ENCODE data around the gene ZNF57. TPM values are rescaled to one million over a fixed set of nuclear protein-coding genes. Genes with fewer than 3 reads are reported as not detected.
"Not testable (repeated sequence)": the region's sequence is repeated elsewhere in the genome, so short reads cannot be mapped to it uniquely, and the experiment has no call there.

The ZNF57 gene
- total RNA-seq, 1 donor from 2014 or later: 7.2 TPM

- peak overlapping the region; percentile 29 for H3K4me3 ChIP-seq
These were observed 52.3 kb downstream of the ZNF57 start for GRCh38 chr19:2952953-2953481.

GRCh38 chr19:2957160-2957559 lies 56.4 kb downstream of the ZNF57 start:
- H3K4me3 ChIP-seq: no peak overlapping the region
- no peak for ATAC-seq
- H3K9me3 ChIP-seq: no peaks in the 10 kb centered on the region
- H3K36me3 ChIP-seq: no peaks in the 10 kb centered on the region
- H3K27ac ChIP-seq: no peak overlapping the region
- no peak for TF ChIP-seq CTCF (IDR thresholded peaks at IDR 0.05)
- peaks cover 2% of the 10 kb centered on the region for H3K4me1 ChIP-seq
- H3K27me3 ChIP-seq: no peaks in the 10 kb centered on the region
- intact Hi-C loops (cut with DNase I): no loop called here
- no peak for DNase-seq

More at GRCh38 chr19:2952953-2953481, 52.3 kb downstream of the ZNF57 start:
- DNase-seq (peak; percentile 77), ATAC-seq (peak; percentile 42)
- Histone ChIP-seq H3K27me3 (no peaks in the 10 kb centered on the region), H3K4me1 (peaks cover 20% of the 10 kb centered on the region), H3K36me3 (no peaks in the 10 kb centered on the region), H3K9me3 (no peaks in the 10 kb centered on the region), H3K27ac (peak overlapping the region; percentile 81)
- intact Hi-C loops (cut with DNase I): no loop called here
- TF ChIP-seq CTCF (IDR thresholded peaks at IDR 0.05): peak; percentile 21

GRCh38 chr19:2960120-2960519 lies 59.4 kb downstream of the ZNF57 start:
- no peak overlapping the region for H3K27ac ChIP-seq
- no peaks in the 10 kb centered on the region for H3K9me3 ChIP-seq
- TF ChIP-seq CTCF (IDR thresholded peaks at IDR 0.05): no peak
- ATAC-seq: no peak
- intact Hi-C loops (cut with DNase I): loop anchor here (5.0 kb wide), 1 partner anchor 202 kb away; no protein-coding TSS in a partner anchor
- H3K4me3 ChIP-seq: no peak overlapping the region
- no peaks in the 10 kb centered on the region for H3K27me3 ChIP-seq
- no peaks in the 10 kb centered on the region for H3K36me3 ChIP-seq
- DNase-seq: no peak
- peaks cover 3% of the 10 kb centered on the region for H3K4me1 ChIP-seq

GRCh38 chr19:2962018-2962670 lies 61.4 kb downstream of the ZNF57 start:
- Histone ChIP-seq H3K4me3 (no peak overlapping the region), H3K4me1 (peaks cover 3% of the 10 kb centered on the region), H3K9me3 (no peaks in the 10 kb centered on the region), H3K27me3 (no peaks in the 10 kb centered on the region), H3K36me3 (no peaks in the 10 kb centered on the region), H3K27ac (no peak overlapping the region)
- TF ChIP-seq CTCF (IDR thresholded peaks at IDR 0.05): peak; percentile 81
- DNase-seq (no peak), ATAC-seq (peak; percentile 97)
- intact Hi-C loops (cut with DNase I): loop anchor here (5.0 kb wide), 1 partner anchor 200 kb away; no protein-coding TSS in a partner anchor

- H3K36me3 ChIP-seq: no peaks in the 10 kb centered on the region
- no peak for ATAC-seq
- intact Hi-C loops (cut with DNase I): loop anchor here (5.0 kb wide), 1 partner anchor 199 kb away; no protein-coding TSS in a partner anchor
- DNase-seq: no peak
- TF ChIP-seq CTCF (IDR thresholded peaks at IDR 0.05): no peak
- no peak overlapping the region for H3K27ac ChIP-seq
- peaks cover 3% of the 10 kb centered on the region for H3K4me1 ChIP-seq
- no peak overlapping the region for H3K4me3 ChIP-seq
- no peaks in the 10 kb centered on the region for H3K9me3 ChIP-seq
- H3K27me3 ChIP-seq: no peaks in the 10 kb centered on the region
These were observed 62.4 kb downstream of the ZNF57 start for GRCh38 chr19:2963122-2963521.

- not testable (repeated sequence) for H3K4me1 ChIP-seq, H3K4me3 ChIP-seq, ATAC-seq, H3K27me3 ChIP-seq, H3K9me3 ChIP-seq, H3K36me3 ChIP-seq, DNase-seq, H3K27ac ChIP-seq
- intact Hi-C loops (cut with DNase I): loop anchor here (5.0 kb wide), 1 partner anchor 199 kb away; no protein-coding TSS in a partner anchor
These were observed 62.9 kb downstream of the ZNF57 start for GRCh38 chr19:2963631-2964030.

All from upper lobe of right lung (tissue), 1 donor.